ENCODE measurements around the gene NEO1. TPM values are rescaled to one million over a fixed set of nuclear protein-coding genes. Genes with fewer than 3 reads are reported as not detected.

The NEO1 gene
- total RNA-seq, 1 donor from 2014 or later = 30.3 TPM

DNA sequence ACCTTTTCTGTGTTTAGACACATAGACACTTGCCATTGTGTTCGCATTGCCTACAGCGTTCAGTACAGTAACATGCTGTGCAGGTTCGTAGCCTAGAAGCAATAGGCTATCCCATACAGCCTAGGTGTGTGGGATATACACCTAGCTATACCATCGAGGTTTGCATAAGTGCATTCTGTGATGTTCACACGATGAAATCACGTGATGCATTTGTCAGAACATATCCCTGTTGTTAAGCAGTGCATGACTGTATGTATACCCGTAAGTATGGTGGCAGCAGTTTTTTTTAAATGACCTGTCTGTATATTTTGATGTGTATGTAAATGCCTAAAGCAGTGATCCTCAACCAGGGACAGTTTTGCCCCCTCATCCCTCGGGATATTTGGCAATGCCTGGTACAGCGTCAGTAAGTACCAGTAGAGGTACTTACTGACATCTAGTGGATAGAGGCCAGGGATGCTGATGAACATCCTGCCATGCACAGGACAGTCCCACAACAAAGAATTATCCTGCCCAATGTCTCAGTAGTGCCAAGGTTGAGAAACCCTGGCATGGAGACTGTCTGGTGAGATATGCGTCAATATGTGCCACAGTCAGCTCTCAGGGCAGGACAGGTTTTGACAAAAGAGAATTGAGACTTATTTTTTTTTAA, 187.4 kb downstream of the NEO1 start:
- Histone ChIP-seq H3K9me3 (ENCODE audit: insufficient read depth, low read depth, low read length) (no peaks in the 10 kb centered on the region), H2AFZ (ENCODE audit: low read depth, low read length) (no peak overlapping the region), H4K20me1 (ENCODE audit: insufficient read depth, low read length) (no peaks in the 10 kb centered on the region), H3K4me1 (ENCODE audit: insufficient read depth, low read length) (no peaks in the 10 kb centered on the region), H3K4me2 (ENCODE audit: low read length) (no peak overlapping the region), H3K36me3 (ENCODE audit: insufficient read depth, low read length) (no peaks in the 10 kb centered on the region), H3K27me3 (ENCODE audit: insufficient read depth, low read length) (no peaks in the 10 kb centered on the region), H3K79me2 (ENCODE audit: insufficient read depth, low read length) (no peaks in the 10 kb centered on the region), H3K4me3 (ENCODE audit: insufficient read depth, low read depth, low read length) (no peak overlapping the region), H3K27ac (ENCODE audit: low read depth, low read length) (no peak overlapping the region), H3K9ac (ENCODE audit: low read length) (no peak overlapping the region)
- Mint-ChIP-seq H3K27me3 (ENCODE audit: low read depth, unreplicated experiment) (no peaks in the 10 kb centered on the region), H3K36me3 (ENCODE audit: low read depth, unreplicated experiment) (peaks cover 3% of the 10 kb centered on the region), H3K4me3 (ENCODE audit: unreplicated experiment) (no peak overlapping the region), H3K9me3 (ENCODE audit: unreplicated experiment) (no peaks in the 10 kb centered on the region), H3K27ac (ENCODE audit: unreplicated experiment) (no peak overlapping the region), H3K4me1 (ENCODE audit: low read depth, unreplicated experiment) (peaks cover 3% of the 10 kb centered on the region)
- FAIRE-seq (no peak), DNase-seq (ENCODE audit: low read depth) (no peak)
- TF ChIP-seq, protein P1, sequence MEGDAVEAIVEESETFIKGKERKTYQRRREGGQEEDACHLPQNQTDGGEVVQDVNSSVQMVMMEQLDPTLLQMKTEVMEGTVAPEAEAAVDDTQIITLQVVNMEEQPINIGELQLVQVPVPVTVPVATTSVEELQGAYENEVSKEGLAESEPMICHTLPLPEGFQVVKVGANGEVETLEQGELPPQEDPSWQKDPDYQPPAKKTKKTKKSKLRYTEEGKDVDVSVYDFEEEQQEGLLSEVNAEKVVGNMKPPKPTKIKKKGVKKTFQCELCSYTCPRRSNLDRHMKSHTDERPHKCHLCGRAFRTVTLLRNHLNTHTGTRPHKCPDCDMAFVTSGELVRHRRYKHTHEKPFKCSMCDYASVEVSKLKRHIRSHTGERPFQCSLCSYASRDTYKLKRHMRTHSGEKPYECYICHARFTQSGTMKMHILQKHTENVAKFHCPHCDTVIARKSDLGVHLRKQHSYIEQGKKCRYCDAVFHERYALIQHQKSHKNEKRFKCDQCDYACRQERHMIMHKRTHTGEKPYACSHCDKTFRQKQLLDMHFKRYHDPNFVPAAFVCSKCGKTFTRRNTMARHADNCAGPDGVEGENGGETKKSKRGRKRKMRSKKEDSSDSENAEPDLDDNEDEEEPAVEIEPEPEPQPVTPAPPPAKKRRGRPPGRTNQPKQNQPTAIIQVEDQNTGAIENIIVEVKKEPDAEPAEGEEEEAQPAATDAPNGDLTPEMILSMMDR (IDR thresholded peaks at IDR 0.05; ENCODE audit: insufficient read depth, low read depth, low read length) = no peak
- TF ChIP-seq EZH2 (IDR thresholded peaks at IDR 0.05; ENCODE audit: insufficient read depth, low read length) = no peak

GRCh38 chr15:73240866-73241499, 188.7 kb downstream of the NEO1 start:
- no peak overlapping the region for H2AFZ ChIP-seq (ENCODE audit: low read depth, low read length)
- no peak overlapping the region for H3K4me3 Mint-ChIP-seq (ENCODE audit: unreplicated experiment)
- no peak for TF ChIP-seq EZH2 (IDR thresholded peaks at IDR 0.05; ENCODE audit: insufficient read depth, low read length)
- TF ChIP-seq, protein P1 (IDR thresholded peaks at IDR 0.05; ENCODE audit: insufficient read depth, low read depth, low read length) = peak; percentile 96
- DNase-seq (ENCODE audit: low read depth) = peak; percentile 32
- peaks cover 3% of the 10 kb centered on the region for H3K36me3 Mint-ChIP-seq (ENCODE audit: low read depth, unreplicated experiment)
- H3K27ac ChIP-seq (ENCODE audit: low read depth, low read length) = no peak overlapping the region
- peaks cover 3% of the 10 kb centered on the region for H3K4me1 Mint-ChIP-seq (ENCODE audit: low read depth, unreplicated experiment)
- H4K20me1 ChIP-seq (ENCODE audit: insufficient read depth, low read length) = no peaks in the 10 kb centered on the region
- H3K4me1 ChIP-seq (ENCODE audit: insufficient read depth, low read length) = no peaks in the 10 kb centered on the region
- no peak overlapping the region for H3K27ac Mint-ChIP-seq (ENCODE audit: unreplicated experiment)
- no peaks in the 10 kb centered on the region for H3K79me2 ChIP-seq (ENCODE audit: insufficient read depth, low read length)
- no peaks in the 10 kb centered on the region for H3K9me3 Mint-ChIP-seq (ENCODE audit: unreplicated experiment)
- H3K9me3 ChIP-seq (ENCODE audit: insufficient read depth, low read depth, low read length) = no peaks in the 10 kb centered on the region
- no peak for FAIRE-seq
- no peaks in the 10 kb centered on the region for H3K27me3 Mint-ChIP-seq (ENCODE audit: low read depth, unreplicated experiment)
- no peaks in the 10 kb centered on the region for H3K27me3 ChIP-seq (ENCODE audit: insufficient read depth, low read length)
- H3K4me2 ChIP-seq (ENCODE audit: low read length) = no peak overlapping the region
- H3K4me3 ChIP-seq (ENCODE audit: insufficient read depth, low read depth, low read length) = no peak overlapping the region
- H3K36me3 ChIP-seq (ENCODE audit: insufficient read depth, low read length) = no peaks in the 10 kb centered on the region
- no peak overlapping the region for H3K9ac ChIP-seq (ENCODE audit: low read length)

- H3K4me2 ChIP-seq (ENCODE audit: low read length) = no peak overlapping the region
- H3K27ac ChIP-seq (ENCODE audit: low read depth, low read length) = no peak overlapping the region
- Mint-ChIP-seq H3K9me3 (ENCODE audit: unreplicated experiment) (no peaks in the 10 kb centered on the region), H3K27ac (ENCODE audit: unreplicated experiment) (no peak overlapping the region), H3K27me3 (ENCODE audit: low read depth, unreplicated experiment) (no peaks in the 10 kb centered on the region), H3K36me3 (ENCODE audit: low read depth, unreplicated experiment) (peaks cover 5% of the 10 kb centered on the region), H3K4me3 (ENCODE audit: unreplicated experiment) (no peak overlapping the region), H3K4me1 (ENCODE audit: low read depth, unreplicated experiment) (no peaks in the 10 kb centered on the region)
- no peaks in the 10 kb centered on the region for H4K20me1 ChIP-seq (ENCODE audit: insufficient read depth, low read length)
- H3K27me3 ChIP-seq (ENCODE audit: insufficient read depth, low read length) = no peaks in the 10 kb centered on the region
- no peaks in the 10 kb centered on the region for H3K4me1 ChIP-seq (ENCODE audit: insufficient read depth, low read length)
- no peak overlapping the region for H2AFZ ChIP-seq (ENCODE audit: low read depth, low read length)
- DNase-seq (ENCODE audit: low read depth) (no peak), FAIRE-seq (no peak)
- no peaks in the 10 kb centered on the region for H3K36me3 ChIP-seq (ENCODE audit: insufficient read depth, low read length)
- no peak overlapping the region for H3K9ac ChIP-seq (ENCODE audit: low read length)
- no peaks in the 10 kb centered on the region for H3K79me2 ChIP-seq (ENCODE audit: insufficient read depth, low read length)
- no peaks in the 10 kb centered on the region for H3K9me3 ChIP-seq (ENCODE audit: insufficient read depth, low read depth, low read length)
- H3K4me3 ChIP-seq (ENCODE audit: insufficient read depth, low read depth, low read length) = no peak overlapping the region
- TF ChIP-seq, protein P1 (IDR thresholded peaks at IDR 0.05; ENCODE audit: insufficient read depth, low read depth, low read length) = no peak
- TF ChIP-seq EZH2 (IDR thresholded peaks at IDR 0.05; ENCODE audit: insufficient read depth, low read length) = no peak
Measured at GRCh38 chr15:73244333-73244732, 192.1 kb downstream of the NEO1 start.
